GM21381 (cell line): ENCODE results near the gene NRG3.

Experiments used
- ATAC-seq: cut with Tn5 transposase; IDR thresholded peaks from one replicate; pipeline ENCODE4 v1.9.1; 2021; ENCODE audit warnings: mild to moderate bottlenecking, moderate library complexity; ENCODE audit not compliant: unreplicated experiment

NRG3 gene

GRCh38 chr10:82358486-82359099, 483.6 kb downstream of the NRG3 start:
- no peak for ATAC-seq

DNA sequence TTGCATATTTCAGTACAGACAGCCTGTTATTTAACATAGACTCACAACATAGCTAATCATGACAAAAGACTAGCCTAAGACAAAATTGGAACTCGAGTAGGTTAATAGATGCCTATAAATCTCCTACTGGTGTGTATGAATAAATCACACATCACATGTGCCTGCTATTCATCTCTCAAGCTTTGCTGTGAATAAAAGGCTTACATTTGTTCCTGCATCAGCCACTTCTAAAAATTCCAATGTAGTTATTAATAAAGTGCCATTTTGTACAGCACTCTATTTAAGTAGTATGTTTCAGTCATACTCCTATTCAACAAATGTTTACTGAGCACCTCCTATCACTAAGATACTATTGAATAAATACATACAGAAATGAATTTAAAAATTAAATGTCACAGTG, 486.3 kb downstream of the NRG3 start:
- no peak for ATAC-seq

DNA sequence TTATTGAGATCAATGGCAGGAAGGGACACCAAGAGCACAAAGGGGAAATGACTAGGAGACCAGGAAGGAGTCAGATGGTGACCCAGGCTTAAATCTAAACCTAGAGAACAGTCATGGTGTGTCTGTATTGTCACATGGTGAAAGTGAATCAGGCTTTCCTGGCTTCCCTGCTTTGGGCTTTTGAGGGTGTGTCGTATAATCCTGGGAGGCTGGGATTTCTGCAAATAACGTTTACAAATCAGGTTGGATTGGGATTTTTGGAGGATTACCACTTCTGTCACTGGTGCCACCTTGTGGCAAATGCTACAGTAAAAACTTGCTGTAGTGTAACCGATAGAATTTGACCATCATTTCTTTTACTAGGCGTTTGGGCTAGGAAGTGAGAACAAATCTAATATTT, 502.6 kb downstream of the NRG3 start:
- ATAC-seq: no peak

GRCh38 chr10:82378146-82378545, 503.2 kb downstream of the NRG3 start:
- no peak for ATAC-seq

GRCh38 chr10:82383350-82383749, 508.4 kb downstream of the NRG3 start:
- no peak for ATAC-seq

DNA sequence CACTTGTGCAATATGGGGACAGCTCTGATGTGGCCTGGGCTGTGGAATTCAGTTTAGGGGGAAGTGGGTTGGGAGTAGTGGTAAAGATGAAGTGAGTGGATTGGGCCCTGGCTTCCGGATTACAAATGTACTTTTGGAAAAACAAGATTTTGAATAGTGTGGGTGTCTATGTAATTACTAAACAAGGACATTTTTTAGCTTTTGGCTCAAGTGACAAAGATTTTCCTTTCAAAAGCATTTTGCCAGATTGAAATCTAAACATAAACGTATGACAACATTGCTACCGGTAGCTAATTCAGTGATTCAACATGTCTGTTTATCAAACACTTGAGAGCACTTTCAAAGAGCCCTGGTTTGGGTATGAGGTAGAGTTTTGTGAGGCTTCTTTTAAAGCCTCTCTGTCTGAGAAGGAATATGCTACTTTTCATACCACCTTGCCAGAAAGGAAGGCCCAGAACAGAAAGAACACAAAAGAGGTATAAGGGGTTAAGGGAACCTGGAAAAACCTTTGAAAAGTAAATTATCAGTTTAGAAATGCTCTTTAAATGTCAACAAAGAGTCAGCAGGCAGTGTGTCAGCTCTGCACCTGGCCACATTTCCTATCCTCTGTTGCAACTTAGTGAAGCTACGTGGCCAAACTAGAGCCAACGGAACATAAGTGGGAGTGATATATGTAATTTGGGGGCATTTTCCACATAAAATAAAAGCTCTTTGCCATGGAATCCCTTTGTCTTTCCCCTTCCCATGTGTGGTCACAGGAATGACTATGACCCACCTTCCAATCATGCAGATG, 516.1 kb downstream of the NRG3 start:
- no peak for ATAC-seq

- ATAC-seq: no peak
These were observed 517.0 kb downstream of the NRG3 start for GRCh38 chr10:82391971-82392370.

DNA sequence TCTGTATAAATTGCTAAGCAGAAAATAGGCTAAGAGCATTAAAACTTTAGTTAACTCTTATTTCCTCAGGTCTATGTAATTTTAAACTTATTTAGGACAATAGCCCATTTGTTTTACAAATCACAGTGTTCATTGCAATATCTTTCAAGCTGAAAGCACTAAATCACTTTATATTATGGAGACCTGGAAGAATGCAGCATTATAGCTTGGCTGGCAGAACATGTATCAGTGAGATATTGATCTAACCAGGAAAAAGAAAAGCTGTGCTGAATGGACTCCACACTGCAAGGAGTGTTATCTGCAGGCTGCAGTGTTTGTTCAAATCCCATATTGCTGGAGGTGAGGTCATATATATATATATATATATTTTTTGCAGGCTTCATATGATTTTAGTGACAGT, 517.5 kb downstream of the NRG3 start:
- no peak for ATAC-seq

DNA sequence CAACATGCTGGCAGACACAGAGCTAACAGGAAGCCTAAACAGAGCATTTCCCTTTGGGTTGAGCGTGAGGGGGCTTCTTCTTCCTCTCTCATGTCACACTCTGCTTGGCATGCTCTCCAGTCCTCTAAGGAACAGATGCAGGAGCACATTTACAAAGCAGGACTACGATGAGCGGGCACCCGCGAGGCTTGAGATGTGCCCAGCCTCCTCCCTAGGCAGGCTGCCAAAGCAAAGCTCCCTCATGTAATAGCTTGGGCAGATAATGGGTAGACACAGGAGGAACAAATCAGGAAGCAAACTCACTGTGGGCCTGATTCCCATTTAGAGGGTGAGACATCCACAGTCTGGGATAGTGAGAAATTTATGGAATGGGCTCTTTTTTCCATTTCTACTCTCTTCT, 519.1 kb downstream of the NRG3 start:
- ATAC-seq: no peak

- no peak for ATAC-seq
These were observed 520.0 kb downstream of the NRG3 start for GRCh38 chr10:82394987-82395386.

GRCh38 chr10:82396886-82397285, 521.9 kb downstream of the NRG3 start:
- ATAC-seq: no peak

GRCh38 chr10:82397854-82398253, 522.9 kb downstream of the NRG3 start:
- ATAC-seq: no peak

- no peak for ATAC-seq
These were observed 524.9 kb downstream of the NRG3 start for GRCh38 chr10:82399850-82400249.

DNA sequence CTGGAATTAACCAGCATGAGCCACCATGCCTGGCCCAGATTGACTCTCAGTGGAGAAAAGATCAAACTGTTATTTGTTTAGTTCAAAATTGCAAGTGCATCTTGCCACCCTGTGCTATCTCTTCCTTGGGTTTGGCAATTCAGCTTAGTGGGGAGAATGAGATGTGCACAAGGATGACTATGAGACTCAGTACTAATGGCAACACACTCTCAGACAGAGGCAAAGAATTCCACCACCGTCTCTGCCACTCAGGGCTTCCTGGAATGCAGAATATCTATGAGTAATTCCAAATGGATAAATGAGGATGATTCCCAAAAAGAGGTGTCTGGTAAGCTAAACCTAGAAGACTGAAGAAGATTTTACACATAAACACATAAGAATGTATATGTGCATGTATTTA, 525.8 kb downstream of the NRG3 start:
- no peak for ATAC-seq

- ATAC-seq: no peak
These were observed 528.0 kb downstream of the NRG3 start for GRCh38 chr10:82402906-82403401.

DNA sequence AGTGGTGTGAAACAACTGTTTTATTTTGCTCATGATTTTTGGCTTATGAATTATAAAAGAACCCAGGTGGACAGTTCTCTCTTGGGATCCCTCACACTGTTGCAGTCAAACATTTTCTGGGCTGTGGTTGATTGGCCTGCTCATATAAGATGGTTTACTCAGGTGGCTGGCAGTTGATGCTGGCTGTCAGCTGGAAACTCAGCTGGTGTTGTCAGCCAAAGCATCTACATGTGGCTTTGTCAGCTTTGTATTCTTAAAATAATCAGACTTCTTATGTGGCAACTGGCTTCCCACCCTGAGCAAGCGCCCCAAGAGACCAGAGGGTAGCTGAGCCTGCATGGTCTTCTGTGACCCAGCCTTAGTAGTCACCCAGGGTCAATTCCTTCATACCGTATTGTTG, 534.7 kb downstream of the NRG3 start:
- no peak for ATAC-seq

- ATAC-seq: no peak
These were observed 536.4 kb downstream of the NRG3 start for GRCh38 chr10:82411416-82411815.

GRCh38 chr10:82420001-82420400, 545.0 kb downstream of the NRG3 start:
- ATAC-seq: no peak

GRCh38 chr10:82429302-82429701, 554.3 kb downstream of the NRG3 start:
- no peak for ATAC-seq

DNA sequence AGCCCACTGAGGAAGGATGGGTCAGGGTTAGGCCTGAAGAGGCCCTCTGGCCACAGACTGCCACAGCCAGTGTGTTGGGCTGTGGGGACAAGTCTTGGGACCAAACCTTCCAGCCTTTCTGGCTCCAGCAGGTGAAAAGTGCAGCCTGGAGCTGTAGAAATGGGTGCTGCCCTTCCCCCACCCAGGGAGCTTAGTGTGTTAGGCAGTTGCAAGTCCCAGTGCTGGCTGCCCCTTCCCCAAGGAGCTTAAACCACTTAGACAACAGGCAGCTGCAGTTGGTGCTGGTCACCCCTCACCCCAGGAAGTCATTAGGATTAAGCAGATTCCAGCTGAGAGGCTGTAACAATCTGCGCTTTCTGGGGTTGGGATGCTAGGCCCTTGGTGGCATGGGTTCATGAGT, 563.3 kb downstream of the NRG3 start:
- no peak for ATAC-seq

DNA sequence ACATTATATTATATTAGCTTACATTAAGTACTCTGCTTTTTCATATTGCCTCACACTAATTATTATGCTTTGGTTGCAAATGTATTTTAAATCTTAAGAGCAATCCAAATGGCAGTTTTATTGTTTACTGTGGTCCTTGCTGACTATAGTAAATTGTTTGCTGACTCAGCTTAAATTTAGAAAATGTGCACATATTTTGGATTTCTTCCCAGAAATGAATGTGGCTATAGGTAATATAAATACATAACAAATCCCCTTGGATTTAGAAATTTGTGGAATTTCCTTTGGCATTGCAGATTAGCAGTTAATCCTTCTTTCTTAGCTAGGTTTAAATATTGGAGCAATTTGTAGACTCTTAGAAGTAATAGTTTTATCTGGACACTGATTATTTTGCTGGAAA, 565.8 kb downstream of the NRG3 start:
- ATAC-seq: no peak

GRCh38 chr10:82452046-82452445, 577.1 kb downstream of the NRG3 start:
- ATAC-seq: no peak

DNA sequence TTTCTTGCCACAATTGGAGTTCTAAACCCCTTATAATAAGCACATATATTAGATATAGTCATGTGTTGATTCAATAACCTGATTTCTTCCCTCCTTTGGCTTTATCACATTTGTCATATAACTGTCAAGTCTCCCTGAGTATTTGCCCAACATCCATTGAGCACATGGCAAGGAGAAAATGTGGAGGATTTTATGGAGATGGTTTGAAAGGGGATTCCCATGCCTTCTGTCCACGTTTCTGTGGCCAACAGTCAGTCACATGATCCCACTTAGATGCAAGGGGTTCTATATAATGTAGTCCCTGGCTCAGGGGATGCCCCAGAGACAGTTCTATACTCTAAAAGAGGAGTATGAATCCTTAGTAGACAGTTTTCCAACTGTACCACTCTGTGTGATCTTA, 577.7 kb downstream of the NRG3 start:
- ATAC-seq: no peak
